Measurements from ENCODE around the gene ROBO1.

GRCh38 chr3:78827618-78828017 is 940.2 kb downstream of the ROBO1 start:
- TF ChIP-seq JUN (IDR thresholded peaks at IDR 0.05; ENCODE audit: borderline replicate concordance, insufficient read depth, insufficient read length, low read depth) (no peak), POLR2AphosphoS5 (IDR thresholded peaks at IDR 0.05; ENCODE audit: insufficient read depth, low read depth, low read length) (no peak)

All from endothelial cell of umbilical vein (primary cell).